ENCODE results near the gene ZNF48. TPM values are rescaled to one million over a fixed set of nuclear protein-coding genes. Genes with fewer than 3 reads are reported as not detected.

Gene ZNF48
- total RNA-seq, 1 experiment from 2014 or later, result 8.9 TPM

- Histone ChIP-seq H3K9me2 (replicated peaks; ENCODE audit: low read length) (no peaks in the 10 kb centered on the region), H4K20me1 (ENCODE audit: low read length) (no peaks in the 10 kb centered on the region), H3K27ac (ENCODE audit: low read length) (no peak overlapping the region), H3F3A (ENCODE audit: low read length, unreplicated experiment) (no peaks in the 10 kb centered on the region), H2AFZ (ENCODE audit: low read length) (no peak overlapping the region), H3K36me3 (ENCODE audit: low read depth, low read length) (no peaks in the 10 kb centered on the region), H3K27me3 (ENCODE audit: low read length) (no peaks in the 10 kb centered on the region), H3K4me1 (ENCODE audit: insufficient read depth, low read length) (0 out of 2 replicates have a peak, but pooled peaks cover 4% of the 10 kb centered on the region), H3K9ac (ENCODE audit: low read length) (no peak overlapping the region), H3K4me2 (ENCODE audit: low read length) (no peak overlapping the region), H3K9me3 (ENCODE audit: low read length) (no peaks in the 10 kb centered on the region), H3K4me3 (ENCODE audit: low read length) (no peak overlapping the region), H3K79me2 (ENCODE audit: low read length) (peaks cover 20% of the 10 kb centered on the region)
- CTCF ChIA-PET, result no interaction called here
- intact Hi-C loops (cut with micrococcal nuclease), result no loop called here
- BruUV-seq (replicated peaks), result no TSS peak
- TF ChIP-seq CTCF (conservative IDR thresholded peaks at IDR 0.05; ENCODE audit: low read depth, low read length) (no peak), EZH2phosphoT487 (IDR thresholded peaks at IDR 0.05; ENCODE audit: borderline replicate concordance, low read length) (no peak), EZH2 (IDR thresholded peaks at IDR 0.05; ENCODE audit: low read length, unreplicated experiment) (no peak)
- DNase-seq (no peak), ATAC-seq (no peak)
- POLR2A ChIA-PET (ENCODE audit: unreplicated experiment), result no interaction called here
Observed at GRCh38 chr16:30398661-30399434, 3.6 kb downstream of the ZNF48 start.

- TF ChIP-seq EZH2 (IDR thresholded peaks at IDR 0.05; ENCODE audit: low read length, unreplicated experiment) (no peak), EZH2phosphoT487 (IDR thresholded peaks at IDR 0.05; ENCODE audit: borderline replicate concordance, low read length) (no peak), CTCF (conservative IDR thresholded peaks at IDR 0.05; ENCODE audit: low read depth, low read length) (no peak)
Observed at GRCh38 chr16:30399435-30400186, 4.4 kb downstream of the ZNF48 start.

More at GRCh38 chr16:30399435-30400186, 4.4 kb downstream of the ZNF48 start:
- peak overlapping the region; percentile 98 for H2AFZ ChIP-seq (ENCODE audit: low read length)
- POLR2A ChIA-PET (ENCODE audit: unreplicated experiment), result no interaction called here
- peak overlapping the region; percentile 83 for H3K4me3 ChIP-seq (ENCODE audit: low read length)
- CTCF ChIA-PET, result no interaction called here
- BruUV-seq (replicated peaks), result no TSS peak
- H3K27ac ChIP-seq (ENCODE audit: low read length), result peak overlapping the region; percentile 73
- peaks cover 20% of the 10 kb centered on the region for H3K79me2 ChIP-seq (ENCODE audit: low read length)
- H3K4me1 ChIP-seq (ENCODE audit: insufficient read depth, low read length), result 0 out of 2 replicates have a peak, but pooled peaks cover 4% of the 10 kb centered on the region
- no peaks in the 10 kb centered on the region for H3F3A ChIP-seq (ENCODE audit: low read length, unreplicated experiment)
- DNase-seq (peak; percentile 9), ATAC-seq (no peak)
- H3K4me2 ChIP-seq (ENCODE audit: low read length), result peak overlapping the region; percentile 98
- H3K27me3 ChIP-seq (ENCODE audit: low read length), result no peaks in the 10 kb centered on the region
- H3K9ac ChIP-seq (ENCODE audit: low read length), result peak overlapping the region; percentile 91
- no peaks in the 10 kb centered on the region for H3K36me3 ChIP-seq (ENCODE audit: low read depth, low read length)
- no peaks in the 10 kb centered on the region for H3K9me2 ChIP-seq (replicated peaks; ENCODE audit: low read length)
- H3K9me3 ChIP-seq (ENCODE audit: low read length), result no peaks in the 10 kb centered on the region
- intact Hi-C loops (cut with micrococcal nuclease), result no loop called here
- H4K20me1 ChIP-seq (ENCODE audit: low read length), result no peaks in the 10 kb centered on the region
